Stomach (tissue), 4 donors: ENCODE results near the gene PTPRF.

Experiments used
- CTCF ChIP-seq, 7 experiments: fragments of 450-650 bp in 4 of 7; fragments of 200-600 bp in 3 of 7; sonication (generic) in 3 of 7; IDR thresholded peaks; one replicate each; pipeline ENCODE4 v1.5.1; 2016 to 2019; ENCODE audit warnings: antibody characterized with exemption in 7 of 7, control low read depth in 2 of 7, mild to moderate bottlenecking in 1 of 7
- EP300 ChIP-seq: sonication (generic); formaldehyde crosslinking; IDR thresholded peaks from one replicate; pipeline ENCODE4 v1.6.1; 2017; ENCODE audit warnings: antibody characterized with exemption
- POLR2A ChIP-seq, 4 donors: fragments of 450-650 bp; IDR thresholded peaks; one replicate each; pipeline ENCODE4 v1.6.1; 2016; ENCODE audit warnings: antibody characterized with exemption in 4 of 4, control low read depth in 2 of 4, mild to moderate bottlenecking in 1 of 4, moderate library complexity in 1 of 4
- POLR2AphosphoS5 ChIP-seq, 3 donors: sonication (generic); formaldehyde crosslinking; IDR thresholded peaks; one replicate each; pipeline ENCODE4 v1.6.1; 2016; ENCODE audit warnings: antibody characterized with exemption in 3 of 3

- no peak for TF ChIP-seq CTCF (IDR thresholded peaks at IDR 0.05)
- TF ChIP-seq POLR2A (IDR thresholded peaks at IDR 0.05): no peak
- no peak for TF ChIP-seq POLR2AphosphoS5 (IDR thresholded peaks at IDR 0.05)
- no peak for TF ChIP-seq EP300
Observed at GRCh38 chr1:43587001-43587400, 56.3 kb downstream of the PTPRF start.
